HG03045 (cell line): ENCODE measurements around the gene SIPA1L3.

Experiments
- ATAC-seq: cut with Tn5 transposase; IDR thresholded peaks from one replicate; pipeline ENCODE4 v1.9.1; 2021; ENCODE audit warnings: mild to moderate bottlenecking, moderate library complexity; ENCODE audit not compliant: unreplicated experiment

The SIPA1L3 gene

DNA sequence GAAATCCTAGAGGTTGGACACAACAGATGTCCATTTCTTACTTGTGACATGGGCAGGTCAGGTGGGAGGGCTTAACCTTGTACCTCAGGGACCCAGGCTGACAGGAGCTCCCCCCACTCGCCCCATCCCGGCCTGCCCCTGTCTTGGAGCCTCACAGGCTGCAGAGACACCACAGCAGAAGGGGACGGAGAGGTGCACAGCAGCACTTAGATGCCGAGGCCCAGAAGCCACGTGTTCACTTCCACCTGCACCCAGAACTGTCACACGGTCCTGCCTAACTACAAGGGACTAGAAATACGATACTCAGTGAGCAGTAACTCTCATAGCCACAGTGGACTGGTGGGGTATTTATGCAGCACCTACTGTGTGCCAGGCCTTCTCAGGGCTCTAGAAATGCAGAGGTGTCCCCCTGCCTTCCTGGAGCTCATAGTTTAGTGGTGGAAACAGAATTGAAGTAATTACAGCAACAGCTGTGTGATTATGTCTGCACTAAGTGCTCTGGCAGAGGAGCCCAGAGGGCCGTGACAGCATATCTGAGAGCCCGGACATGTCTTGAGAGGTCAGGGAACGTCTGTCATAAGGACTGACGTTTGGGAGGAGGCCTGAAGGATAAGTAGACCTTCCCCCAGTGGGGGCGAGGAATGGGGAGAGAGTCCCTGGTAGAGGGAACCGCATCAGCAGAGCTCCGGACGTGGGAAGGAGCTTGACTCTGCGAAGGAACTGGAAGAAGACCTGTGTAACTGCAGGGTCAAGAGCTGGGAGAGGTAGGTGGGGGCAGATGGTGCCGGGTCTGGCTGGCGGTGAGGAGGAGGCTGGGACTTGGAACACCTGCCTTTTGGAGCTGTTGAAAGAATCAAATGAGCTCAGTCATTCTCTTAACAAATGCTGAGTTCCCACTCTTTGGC, 130.0 kb downstream of the SIPA1L3 start:
- ATAC-seq: no peak

DNA sequence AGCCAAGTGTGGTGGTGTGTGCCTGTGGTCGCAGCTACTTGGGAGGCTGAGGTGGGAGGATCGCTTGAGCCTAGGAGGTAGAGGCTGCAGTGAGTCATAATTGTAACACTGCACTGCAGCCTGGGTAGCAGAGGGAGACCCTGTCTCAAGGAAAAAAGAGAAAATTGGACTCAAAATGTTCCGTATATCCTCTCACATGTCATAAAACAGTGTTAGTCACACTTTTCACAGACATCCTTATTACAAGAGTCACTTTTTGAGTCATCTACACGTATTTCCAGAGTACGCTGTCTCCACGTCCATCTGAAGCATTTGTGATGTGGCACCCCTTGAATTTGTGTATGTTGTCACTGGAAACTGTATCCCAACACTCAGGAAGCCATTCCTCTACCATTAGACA, 133.0 kb downstream of the SIPA1L3 start:
- ATAC-seq: no peak

DNA sequence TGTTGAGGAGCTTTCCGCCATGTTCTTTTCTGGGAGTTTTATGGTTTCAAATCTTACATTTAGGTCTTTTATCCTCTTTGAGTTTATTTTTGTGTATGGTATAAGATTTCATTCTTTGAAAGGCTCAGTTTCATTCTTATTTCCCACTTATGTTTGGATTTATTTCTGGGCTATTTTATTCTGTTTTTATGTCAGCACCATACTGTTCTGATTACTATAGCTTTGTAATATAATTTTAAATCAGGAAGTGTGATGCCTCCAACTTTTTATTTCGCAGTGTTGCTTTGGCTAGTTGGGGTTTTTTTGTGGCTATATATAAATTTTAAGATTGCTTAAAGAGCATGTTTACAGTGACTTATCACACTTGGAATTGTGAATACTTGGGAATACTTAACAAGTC, 135.1 kb downstream of the SIPA1L3 start:
- no peak for ATAC-seq

DNA sequence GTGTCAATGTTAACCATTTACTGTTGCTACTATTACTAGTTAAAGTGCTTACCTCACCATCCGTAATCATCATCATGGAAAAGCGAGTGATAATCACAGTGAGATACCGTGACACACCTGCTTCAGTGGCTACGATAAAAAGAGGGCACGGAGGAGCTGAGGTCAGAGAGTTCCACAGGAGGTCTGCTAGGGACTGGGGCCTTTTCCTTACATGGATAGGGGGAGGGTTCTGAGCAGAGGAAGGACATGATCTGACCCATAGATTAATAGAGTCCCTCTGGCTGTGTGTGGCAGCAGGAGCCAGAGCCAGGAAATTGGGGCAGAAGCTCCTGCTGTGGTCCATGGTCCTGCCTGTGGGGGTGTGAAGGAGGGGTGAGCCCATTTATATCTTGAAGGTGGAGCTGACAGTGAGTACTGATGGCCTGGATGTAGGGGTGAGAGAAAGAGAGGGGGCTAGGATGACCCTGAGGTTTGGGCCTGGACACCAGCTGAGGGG, 136.7 kb downstream of the SIPA1L3 start:
- no peak for ATAC-seq

DNA sequence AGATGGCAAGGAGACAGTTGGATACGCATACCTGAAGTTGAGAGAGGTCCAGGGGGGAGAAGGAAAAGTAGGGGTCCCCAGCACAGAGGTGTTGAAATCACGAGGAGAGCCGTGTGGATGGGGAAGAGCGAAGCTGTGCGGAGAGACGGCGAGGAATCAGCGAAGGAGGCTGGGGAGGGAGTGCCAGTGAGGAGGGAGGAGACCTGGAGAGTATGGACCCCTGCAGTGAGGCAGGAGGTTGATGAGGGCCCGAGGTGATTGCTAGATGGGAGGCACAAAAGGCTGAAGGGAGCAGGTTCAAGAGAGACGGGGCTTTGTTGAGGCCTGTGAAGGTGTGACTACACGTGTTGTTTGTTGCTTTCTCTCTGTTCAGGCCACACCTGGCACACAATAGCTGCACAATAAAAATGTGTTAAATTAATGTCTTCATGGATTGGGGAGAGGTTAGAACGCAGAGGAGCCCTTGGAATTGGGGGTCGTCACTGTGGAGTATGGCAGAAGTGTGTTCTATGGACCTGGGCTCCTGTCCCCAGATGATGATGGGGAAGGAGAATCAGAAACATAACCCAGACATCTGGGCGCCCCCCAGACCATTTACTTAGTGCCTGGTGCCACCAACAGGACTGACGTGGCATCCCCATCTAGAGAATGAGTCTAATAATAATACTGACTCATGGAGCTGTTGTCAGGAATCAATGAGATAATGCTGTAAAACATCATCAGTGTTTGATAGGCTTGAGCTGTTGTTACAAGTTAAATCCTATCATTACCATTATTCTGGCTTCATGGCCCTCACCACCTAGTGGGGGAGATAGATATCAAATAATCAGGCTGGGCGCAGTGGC, 137.5 kb downstream of the SIPA1L3 start:
- no peak for ATAC-seq

GRCh38 chr19:38045554-38046253, 138.7 kb downstream of the SIPA1L3 start:
- no peak for ATAC-seq

DNA sequence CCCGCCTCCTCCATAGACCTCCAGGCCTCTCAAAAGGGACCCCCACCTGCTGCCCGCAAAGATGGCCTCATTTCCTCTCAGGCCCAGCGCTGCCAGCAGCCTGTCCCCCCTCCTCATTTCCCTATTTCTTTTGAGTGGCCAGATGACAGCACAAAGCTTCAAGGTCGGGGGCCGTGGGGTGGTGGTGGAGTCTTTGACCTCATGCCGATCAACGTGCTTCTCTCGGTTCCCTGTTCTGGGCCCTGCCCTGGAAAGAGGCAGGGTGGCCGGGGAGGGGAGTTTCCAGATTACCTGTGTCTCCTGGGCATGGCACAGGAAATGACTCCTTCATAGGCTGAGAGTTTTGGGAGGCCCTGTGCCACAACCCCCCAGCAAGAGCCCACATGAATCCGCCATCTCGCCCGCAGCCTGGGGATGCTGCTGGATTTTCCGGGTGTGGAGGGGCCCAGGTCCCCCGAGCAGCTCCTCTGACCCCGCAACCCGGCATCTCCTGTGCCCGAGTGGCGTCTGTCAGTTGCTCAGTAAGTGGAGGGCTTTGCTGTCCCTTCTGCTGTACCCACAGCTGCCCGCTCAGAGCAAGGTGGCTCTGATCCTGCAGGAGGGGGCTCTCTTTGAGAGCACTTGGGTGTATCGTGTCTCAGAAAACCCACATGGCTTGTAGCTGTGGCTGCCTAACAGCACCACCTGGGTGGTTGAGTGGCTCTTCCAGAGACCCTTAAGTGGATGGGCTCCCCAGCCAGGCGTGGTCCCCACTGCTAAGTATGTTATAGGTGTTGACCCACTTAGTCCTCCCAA, 139.4 kb downstream of the SIPA1L3 start:
- no peak for ATAC-seq

GRCh38 chr19:38047049-38047438, 140.0 kb downstream of the SIPA1L3 start:
- ATAC-seq: no peak

DNA sequence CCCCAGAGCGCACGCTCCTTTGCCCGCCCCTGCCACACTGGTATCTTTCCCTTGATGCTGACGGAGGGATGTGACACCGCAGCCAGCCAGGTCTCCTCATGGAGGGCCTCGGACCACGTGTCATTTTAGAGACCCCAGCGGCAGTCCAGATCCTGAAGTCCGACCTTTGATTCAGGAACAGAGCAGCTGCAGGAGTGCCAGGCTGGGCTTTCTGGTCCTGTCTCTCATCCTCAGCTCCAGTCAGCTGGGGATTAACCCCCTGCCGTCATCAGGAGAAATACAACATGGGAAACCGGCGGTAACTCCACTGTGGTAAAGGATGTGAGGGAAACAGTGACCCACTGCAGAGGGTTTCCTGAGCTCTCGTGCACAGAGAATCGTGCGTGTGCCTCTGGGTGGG, 140.6 kb downstream of the SIPA1L3 start:
- ATAC-seq: no peak

- peak; percentile 35 for ATAC-seq
Measured at GRCh38 chr19:38049105-38049649, 142.2 kb downstream of the SIPA1L3 start.

GRCh38 chr19:38055010-38055409, 148.0 kb downstream of the SIPA1L3 start:
- no peak for ATAC-seq

- no peak for ATAC-seq
Measured at GRCh38 chr19:38055655-38056521, 148.9 kb downstream of the SIPA1L3 start.

DNA sequence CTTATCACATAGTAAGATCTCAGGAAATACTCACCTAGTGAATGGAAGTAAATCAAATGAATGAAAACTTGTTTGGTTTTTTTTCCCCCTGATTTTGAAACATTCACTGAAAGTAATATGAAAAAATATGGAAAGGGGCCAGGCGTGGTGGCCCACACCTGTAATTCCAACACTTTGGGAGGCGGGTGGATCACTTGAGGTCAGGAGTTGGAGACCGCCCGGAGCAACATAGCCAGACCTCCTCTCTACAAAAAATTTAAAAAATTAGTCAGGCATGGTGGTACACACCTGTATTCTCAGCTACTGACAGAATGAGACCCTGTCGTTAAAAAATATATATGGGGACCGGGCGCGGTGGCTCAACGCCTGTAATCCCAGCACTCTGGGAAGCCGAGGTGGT, 149.6 kb downstream of the SIPA1L3 start:
- no peak for ATAC-seq

- no peak for ATAC-seq
Measured at GRCh38 chr19:38057959-38058690, 151.1 kb downstream of the SIPA1L3 start.

DNA sequence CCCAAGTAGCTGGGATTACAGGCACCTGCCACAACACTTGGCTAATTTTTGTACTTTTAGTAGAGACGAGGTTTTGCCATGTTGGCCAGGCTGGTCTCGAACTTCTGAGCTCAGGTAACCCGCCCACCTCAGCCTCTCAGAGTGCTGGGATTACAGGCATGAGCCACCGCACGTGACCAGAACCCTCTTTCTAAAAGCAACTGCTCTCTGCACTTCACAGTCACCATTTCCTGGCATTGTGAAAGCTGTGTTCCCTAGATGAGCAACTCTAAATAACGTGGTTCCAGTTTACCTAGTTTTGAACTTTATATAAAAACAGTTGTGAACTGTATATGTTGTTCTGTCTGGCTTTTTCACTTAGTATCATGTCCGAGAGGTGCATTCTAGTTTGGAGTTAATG, 152.9 kb downstream of the SIPA1L3 start:
- no peak for ATAC-seq

DNA sequence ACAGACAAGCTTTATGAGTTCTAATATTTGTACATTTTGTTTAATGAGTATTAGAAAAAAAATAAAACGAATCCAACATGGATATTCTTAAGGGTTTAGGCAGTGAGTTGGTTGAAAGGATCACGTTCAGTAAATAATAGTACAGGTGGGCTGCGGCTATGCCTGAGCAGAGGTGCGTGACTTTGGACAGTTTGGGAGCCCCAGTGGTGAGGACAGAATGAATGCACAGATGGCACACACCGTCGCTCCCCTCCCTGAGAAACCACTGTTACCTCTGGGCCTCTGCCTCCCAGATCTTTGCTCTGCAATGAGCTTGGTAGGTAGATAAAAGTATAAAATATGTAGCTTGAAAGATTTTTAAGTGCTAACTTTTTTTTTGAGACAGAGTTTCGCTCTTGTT, 153.3 kb downstream of the SIPA1L3 start:
- ATAC-seq: no peak

DNA sequence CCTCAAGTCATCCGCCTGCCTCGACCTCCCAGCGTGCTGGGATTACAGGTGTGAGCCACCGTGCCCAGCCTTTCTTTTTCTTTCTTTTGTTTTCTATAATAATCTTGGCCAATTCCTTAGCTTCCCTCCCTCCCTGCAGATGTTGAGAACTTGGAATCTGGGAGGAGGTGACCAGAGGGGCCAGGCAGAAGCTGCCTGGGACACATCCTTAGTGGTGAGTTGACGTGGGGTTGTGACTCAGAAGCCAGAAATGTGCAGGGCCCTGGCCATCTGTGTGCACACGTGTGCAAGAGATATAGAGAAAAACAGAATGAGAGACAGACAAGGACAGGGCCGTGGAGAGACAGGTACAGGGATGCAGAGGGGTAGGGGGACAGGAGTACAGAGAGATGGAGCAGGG, 154.3 kb downstream of the SIPA1L3 start:
- ATAC-seq: no peak

- ATAC-seq: no peak
Measured at GRCh38 chr19:38062959-38063761, 156.2 kb downstream of the SIPA1L3 start.
